ENCODE measurements around the gene SGPP2. TPM values are rescaled to one million over a fixed set of nuclear protein-coding genes. Genes with fewer than 3 reads are reported as not detected.

The SGPP2 gene
- total RNA-seq, 1 experiment from 2014 or later, result 0.57 TPM

- intact Hi-C loops (cut with micrococcal nuclease; ENCODE audit: unreplicated experiment), result no loop called here
- BruUV-seq (replicated peaks), result no TSS peak
Measured at GRCh38 chr2:222538535-222538934, 114.2 kb downstream of the SGPP2 start.

DNA sequence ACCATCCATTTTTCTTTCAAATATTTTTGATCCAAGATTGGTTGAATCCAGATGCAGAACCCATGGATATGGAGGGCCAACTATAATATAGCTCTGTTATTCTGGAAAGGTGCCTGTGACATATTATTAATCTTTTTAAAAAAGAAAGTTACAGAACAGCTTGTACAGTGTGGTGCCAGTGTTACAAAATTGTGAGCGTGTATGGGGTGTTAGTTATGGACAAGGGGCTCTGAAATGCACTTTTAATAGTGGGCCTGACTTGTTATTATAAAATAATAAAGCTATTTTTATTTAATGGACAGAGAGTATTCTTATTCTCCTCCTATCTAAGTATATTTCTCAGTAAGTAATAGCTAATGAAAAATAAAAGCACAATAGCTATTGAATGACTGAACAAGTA, 120.3 kb downstream of the SGPP2 start:
- no peak overlapping the region for H3K27ac ChIP-seq
- H3K4me3 ChIP-seq, result no peak overlapping the region
- no peaks in the 10 kb centered on the region for H3K36me3 ChIP-seq (ENCODE audit: low read depth)
- no peak overlapping the region for H3K4me2 ChIP-seq
- no peaks in the 10 kb centered on the region for H3F3A ChIP-seq (ENCODE audit: insufficient read depth, low read depth)
- intact Hi-C loops (cut with micrococcal nuclease; ENCODE audit: unreplicated experiment), result no loop called here
- POLR2A ChIA-PET (ENCODE audit: unreplicated experiment), result interaction anchor here (0.7 kb wide), 1 partner anchor 384 kb away, joined by 8 read pairs; no protein-coding TSS in a partner anchor
- H2AFZ ChIP-seq, result no peak overlapping the region
- H3K4me1 ChIP-seq (replicated peaks; ENCODE audit: insufficient read depth), result no peaks in the 10 kb centered on the region
- CTCF ChIA-PET, result interaction anchor here (0.6 kb wide), 1 partner anchor 17 kb away, joined by 3 read pairs; no protein-coding TSS in a partner anchor
- H4K20me1 ChIP-seq (ENCODE audit: insufficient read depth), result no peaks in the 10 kb centered on the region
- no peaks in the 10 kb centered on the region for H3K79me2 ChIP-seq (ENCODE audit: low read depth)
- H3K9me2 ChIP-seq (ENCODE audit: insufficient read depth), result no peaks in the 10 kb centered on the region
- H3K9me3 ChIP-seq (ENCODE audit: insufficient read depth, low read depth), result no peaks in the 10 kb centered on the region
- no peaks in the 10 kb centered on the region for H3K27me3 ChIP-seq (ENCODE audit: insufficient read depth, low read depth)
- DNase-seq, result no peak
- no peak for TF ChIP-seq EZH2 (IDR thresholded peaks at IDR 0.05; ENCODE audit: low read depth)
- TF ChIP-seq, protein P1, sequence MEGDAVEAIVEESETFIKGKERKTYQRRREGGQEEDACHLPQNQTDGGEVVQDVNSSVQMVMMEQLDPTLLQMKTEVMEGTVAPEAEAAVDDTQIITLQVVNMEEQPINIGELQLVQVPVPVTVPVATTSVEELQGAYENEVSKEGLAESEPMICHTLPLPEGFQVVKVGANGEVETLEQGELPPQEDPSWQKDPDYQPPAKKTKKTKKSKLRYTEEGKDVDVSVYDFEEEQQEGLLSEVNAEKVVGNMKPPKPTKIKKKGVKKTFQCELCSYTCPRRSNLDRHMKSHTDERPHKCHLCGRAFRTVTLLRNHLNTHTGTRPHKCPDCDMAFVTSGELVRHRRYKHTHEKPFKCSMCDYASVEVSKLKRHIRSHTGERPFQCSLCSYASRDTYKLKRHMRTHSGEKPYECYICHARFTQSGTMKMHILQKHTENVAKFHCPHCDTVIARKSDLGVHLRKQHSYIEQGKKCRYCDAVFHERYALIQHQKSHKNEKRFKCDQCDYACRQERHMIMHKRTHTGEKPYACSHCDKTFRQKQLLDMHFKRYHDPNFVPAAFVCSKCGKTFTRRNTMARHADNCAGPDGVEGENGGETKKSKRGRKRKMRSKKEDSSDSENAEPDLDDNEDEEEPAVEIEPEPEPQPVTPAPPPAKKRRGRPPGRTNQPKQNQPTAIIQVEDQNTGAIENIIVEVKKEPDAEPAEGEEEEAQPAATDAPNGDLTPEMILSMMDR (conservative IDR thresholded peaks at IDR 0.05), result no peak
- no TSS peak for BruUV-seq (replicated peaks)

More at GRCh38 chr2:222538535-222538934, 114.2 kb downstream of the SGPP2 start:
- H3K4me3 ChIP-seq, result no peak overlapping the region
- H3K4me1 ChIP-seq (replicated peaks; ENCODE audit: insufficient read depth), result no peaks in the 10 kb centered on the region
- H3K27ac ChIP-seq, result no peak overlapping the region
- no peak for DNase-seq
- TF ChIP-seq EZH2 (IDR thresholded peaks at IDR 0.05; ENCODE audit: low read depth), result no peak
- TF ChIP-seq, protein P1 (conservative IDR thresholded peaks at IDR 0.05), result no peak
- ChIA-PET CTCF (no interaction called here), POLR2A (ENCODE audit: unreplicated experiment) (no interaction called here)
- H3K79me2 ChIP-seq (ENCODE audit: low read depth), result no peaks in the 10 kb centered on the region
- no peak overlapping the region for H3K4me2 ChIP-seq
- no peaks in the 10 kb centered on the region for H3F3A ChIP-seq (ENCODE audit: insufficient read depth, low read depth)
- H3K9me3 ChIP-seq (ENCODE audit: insufficient read depth, low read depth), result no peaks in the 10 kb centered on the region
- H2AFZ ChIP-seq, result no peak overlapping the region
- no peaks in the 10 kb centered on the region for H3K36me3 ChIP-seq (ENCODE audit: low read depth)
- no peaks in the 10 kb centered on the region for H4K20me1 ChIP-seq (ENCODE audit: insufficient read depth)
- H3K27me3 ChIP-seq (ENCODE audit: insufficient read depth, low read depth), result no peaks in the 10 kb centered on the region
- H3K9me2 ChIP-seq (ENCODE audit: insufficient read depth), result no peaks in the 10 kb centered on the region

DNA sequence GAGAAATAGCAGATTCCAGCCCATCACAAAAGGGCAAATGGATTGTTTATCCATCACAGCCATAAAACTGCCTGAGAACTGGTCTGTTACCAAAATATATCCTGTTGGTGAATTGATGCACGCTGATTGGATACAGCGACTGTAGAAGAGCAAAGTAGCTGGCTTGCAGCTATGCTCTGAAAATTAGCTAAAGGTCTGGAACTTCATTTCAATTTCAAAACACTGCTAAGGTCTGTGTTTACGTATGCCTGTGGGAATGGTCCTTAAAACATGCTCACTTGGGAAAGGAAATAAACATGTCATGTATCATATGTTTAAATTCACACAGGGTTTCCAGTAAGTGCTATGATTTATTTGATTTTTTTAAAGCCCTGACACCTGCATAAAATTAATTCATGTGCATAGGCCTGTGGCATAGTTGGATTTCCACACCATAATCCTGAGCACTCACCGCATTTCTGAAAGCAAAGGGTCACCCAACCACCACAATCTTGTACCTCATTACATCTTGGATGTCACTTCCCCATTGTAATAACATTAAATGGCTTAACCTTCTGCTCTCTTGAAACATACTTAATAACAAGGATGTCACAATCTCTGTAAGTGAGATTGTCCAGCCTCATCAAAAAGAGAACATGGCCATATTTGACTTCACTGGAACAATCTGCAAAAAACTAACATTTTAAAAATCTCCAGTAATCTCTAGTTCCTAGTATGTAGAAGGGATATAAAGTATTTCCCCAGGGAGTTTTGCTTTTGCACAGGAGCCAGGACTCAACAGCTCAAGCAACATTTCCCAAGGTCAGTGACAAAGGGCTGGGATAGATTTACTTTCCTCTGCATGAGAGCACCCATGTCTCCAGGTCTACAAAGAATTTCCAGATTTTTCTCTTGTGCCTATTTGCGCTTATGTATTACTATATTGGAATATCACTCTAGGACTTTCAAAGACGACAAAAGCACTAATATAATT, 121.8 kb downstream of the SGPP2 start:
- Histone ChIP-seq H3K27me3 (ENCODE audit: insufficient read depth, low read depth) (no peaks in the 10 kb centered on the region), H3K4me1 (replicated peaks; ENCODE audit: insufficient read depth) (no peaks in the 10 kb centered on the region), H4K20me1 (ENCODE audit: insufficient read depth) (no peaks in the 10 kb centered on the region), H3K9me3 (ENCODE audit: insufficient read depth, low read depth) (no peaks in the 10 kb centered on the region), H2AFZ (no peak overlapping the region), H3F3A (ENCODE audit: insufficient read depth, low read depth) (no peaks in the 10 kb centered on the region), H3K36me3 (ENCODE audit: low read depth) (no peaks in the 10 kb centered on the region), H3K4me3 (no peak overlapping the region), H3K9me2 (ENCODE audit: insufficient read depth) (no peaks in the 10 kb centered on the region), H3K27ac (no peak overlapping the region), H3K79me2 (ENCODE audit: low read depth) (no peaks in the 10 kb centered on the region), H3K4me2 (no peak overlapping the region)
- no peak for DNase-seq
- intact Hi-C loops (cut with micrococcal nuclease; ENCODE audit: unreplicated experiment), result no loop called here
- POLR2A ChIA-PET (ENCODE audit: unreplicated experiment), result no interaction called here
- CTCF ChIA-PET, result interaction anchor here (0.6 kb wide), 4 partner anchors 136 to 1252 kb away, joined by 4 to 13 read pairs (median 8); no protein-coding TSS in a partner anchor
- BruUV-seq (replicated peaks), result no TSS peak
- TF ChIP-seq, protein P1 (conservative IDR thresholded peaks at IDR 0.05), result no peak
- no peak for TF ChIP-seq EZH2 (IDR thresholded peaks at IDR 0.05; ENCODE audit: low read depth)

Data from PC-9 (cell line).